GM21390 (cell line): ENCODE data around the gene PACSIN2.
A peak's percentile ranks its signal among the peaks of the same experiment; 100 is the strongest.

Experiments
- ATAC-seq: cut with Tn5 transposase; IDR thresholded peaks from one replicate; pipeline ENCODE4 v1.9.1; 2021; ENCODE audit not compliant: unreplicated experiment

The PACSIN2 gene

GRCh38 chr22:42907404-42908373, 107.3 kb downstream of the PACSIN2 start:
- no peak for ATAC-seq

GRCh38 chr22:42906605-42907348, 108.2 kb downstream of the PACSIN2 start:
- no peak for ATAC-seq

GRCh38 chr22:42905702-42906183, 109.2 kb downstream of the PACSIN2 start:
- no peak for ATAC-seq

DNA sequence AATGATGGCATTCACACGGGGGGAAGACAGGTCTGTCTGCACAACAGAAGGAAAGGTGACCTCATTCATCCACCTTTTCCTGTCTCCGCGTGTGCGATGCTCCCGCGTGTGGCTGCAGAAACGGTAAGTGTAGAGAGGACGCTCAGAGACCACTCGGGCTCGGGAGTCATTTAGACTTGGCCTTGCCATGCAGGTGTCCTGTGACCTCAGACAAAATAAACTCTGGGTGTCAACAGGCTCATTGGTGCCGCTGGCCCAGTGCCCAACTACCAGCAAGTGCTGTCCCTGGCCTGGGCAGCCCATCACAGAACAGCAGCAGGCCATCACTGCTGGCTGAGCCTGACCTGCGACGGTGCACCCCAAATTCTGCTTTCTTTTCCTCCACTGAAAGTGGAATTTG, 109.7 kb downstream of the PACSIN2 start:
- ATAC-seq, result no peak

- no peak for ATAC-seq
Measured at GRCh38 chr22:42904050-42904449, 110.9 kb downstream of the PACSIN2 start.

DNA sequence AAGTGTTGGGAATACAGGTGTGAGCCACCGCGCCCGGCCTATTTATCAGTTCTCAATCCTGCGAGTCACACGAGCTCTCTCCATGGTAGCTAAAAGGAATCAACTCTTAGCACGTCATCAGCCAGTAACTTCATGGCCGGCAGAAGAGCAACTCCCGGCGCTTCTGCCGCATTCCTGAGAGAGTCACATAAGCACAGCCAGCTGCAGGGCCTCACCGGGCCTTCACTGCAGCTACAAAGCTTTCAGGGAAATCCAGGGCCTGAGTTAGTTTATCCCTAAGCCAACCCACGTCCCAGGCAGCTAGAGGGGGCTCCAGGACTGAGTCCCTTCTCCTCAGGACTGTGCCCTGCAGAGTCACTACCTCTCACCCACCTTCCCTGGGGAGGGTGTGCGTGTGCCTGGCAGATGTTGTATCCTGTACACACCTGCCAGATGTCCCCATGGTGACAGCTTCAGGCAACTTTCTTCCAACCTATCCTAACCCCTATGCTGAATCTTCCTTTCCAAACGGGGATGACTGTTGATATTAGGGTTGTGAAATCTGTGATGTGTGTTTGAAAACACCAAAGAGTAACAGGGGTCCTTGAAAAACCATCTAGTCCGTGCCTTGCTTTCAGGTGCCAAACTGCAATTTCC, 112.0 kb downstream of the PACSIN2 start:
- ATAC-seq, result no peak

GRCh38 chr22:42901790-42902508, 113.0 kb downstream of the PACSIN2 start:
- ATAC-seq, result no peak

- no peak for ATAC-seq
Measured at GRCh38 chr22:42897960-42898359, 117.0 kb downstream of the PACSIN2 start.

- no peak for ATAC-seq
Measured at GRCh38 chr22:42895541-42895981, 119.4 kb downstream of the PACSIN2 start.

- ATAC-seq, result peak; percentile 45
Measured at GRCh38 chr22:42895087-42895486, 119.9 kb downstream of the PACSIN2 start.

GRCh38 chr22:42893371-42894150, 121.4 kb downstream of the PACSIN2 start:
- ATAC-seq, result no peak

- ATAC-seq, result no peak
Measured at GRCh38 chr22:42892571-42893316, 122.2 kb downstream of the PACSIN2 start.

- no peak for ATAC-seq
Measured at GRCh38 chr22:42892156-42892555, 122.8 kb downstream of the PACSIN2 start.

GRCh38 chr22:42891696-42892095, 123.3 kb downstream of the PACSIN2 start:
- ATAC-seq, result no peak

- ATAC-seq, result no peak
Measured at GRCh38 chr22:42891008-42891407, 123.9 kb downstream of the PACSIN2 start.

- ATAC-seq, result peak; percentile 57
Measured at GRCh38 chr22:42889304-42889703, 125.6 kb downstream of the PACSIN2 start.

DNA sequence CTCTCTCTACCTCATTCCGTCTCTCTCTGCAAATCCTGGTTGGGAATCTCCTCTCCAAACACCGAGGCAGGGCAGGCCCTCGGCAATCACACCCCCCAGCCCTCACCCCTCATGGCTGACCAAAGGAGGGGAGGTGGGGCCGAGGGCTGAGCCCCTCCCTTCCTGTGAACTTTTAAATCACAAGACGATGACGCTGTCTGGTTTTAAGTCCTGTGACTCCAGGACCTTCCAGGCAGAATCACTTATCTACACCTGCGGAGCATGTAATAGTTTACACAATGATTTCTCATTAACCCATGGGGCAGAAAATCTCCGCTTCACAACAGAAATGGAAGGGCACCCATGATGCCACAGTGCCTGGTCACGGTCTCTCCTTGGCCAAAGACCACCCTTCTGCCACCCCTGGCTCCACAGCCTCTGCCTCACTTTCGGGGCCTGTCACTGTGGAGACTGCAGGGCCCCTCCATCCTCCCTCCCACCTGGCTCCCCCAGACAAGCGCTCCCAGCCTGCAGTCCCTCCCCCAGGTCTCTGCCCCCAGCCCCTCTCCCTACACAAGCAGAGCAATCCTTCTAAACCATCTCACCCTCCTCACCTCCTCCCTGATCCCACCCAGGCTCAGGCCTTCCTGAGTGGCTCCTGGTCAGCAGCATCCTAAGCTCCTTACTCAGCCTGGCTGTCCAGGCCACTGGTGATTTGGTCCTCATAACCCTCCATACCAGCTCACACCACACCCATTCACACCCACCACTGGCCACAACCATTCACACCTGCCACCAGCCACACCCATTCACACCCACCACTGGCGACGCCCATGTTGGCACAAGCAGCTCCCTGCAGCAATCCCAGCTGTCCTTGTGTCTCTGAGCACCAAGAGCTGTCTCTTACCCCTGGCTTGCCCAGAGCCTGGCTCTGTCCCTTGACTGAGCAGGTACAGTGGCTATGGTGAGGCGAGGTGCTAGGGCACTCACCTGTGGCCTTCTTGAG, 127.1 kb downstream of the PACSIN2 start:
- ATAC-seq, result no peak

DNA sequence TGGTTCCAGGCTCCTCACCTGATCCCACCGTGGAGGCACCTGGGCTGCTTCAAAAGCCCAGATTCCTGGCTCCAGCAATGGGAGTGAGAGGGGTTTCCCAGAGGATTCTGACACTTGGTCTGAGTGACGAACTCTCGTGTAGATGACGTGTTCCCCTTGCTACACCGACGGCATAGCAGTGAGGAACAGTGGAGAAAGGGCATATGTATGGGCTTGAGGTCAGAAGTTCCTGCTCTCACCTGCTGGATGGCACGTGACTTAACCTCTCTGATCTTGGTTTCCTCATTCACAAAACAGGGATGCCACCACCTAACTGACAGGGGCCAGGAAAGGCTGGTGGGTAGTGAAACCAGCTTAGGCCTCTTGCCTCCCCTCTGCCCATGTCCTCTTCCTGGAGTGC, 127.8 kb downstream of the PACSIN2 start:
- ATAC-seq, result no peak
